Stimulated activated naive CD4-positive, alpha-beta T cell treated with Interleukin-2 at 50 U/mL for 16 hours (primary cell): ENCODE measurements around the gene MPG.
"Not testable (repeated sequence)": the region's sequence is repeated elsewhere in the genome, so short reads cannot be mapped to it uniquely, and the experiment has no call there.

ENCODE experiments used
- DNase-seq: peaks from one replicate; lab custom pipeline; 2025; lab: John Stamatoyannopoulos, UW

The MPG gene, protein sequence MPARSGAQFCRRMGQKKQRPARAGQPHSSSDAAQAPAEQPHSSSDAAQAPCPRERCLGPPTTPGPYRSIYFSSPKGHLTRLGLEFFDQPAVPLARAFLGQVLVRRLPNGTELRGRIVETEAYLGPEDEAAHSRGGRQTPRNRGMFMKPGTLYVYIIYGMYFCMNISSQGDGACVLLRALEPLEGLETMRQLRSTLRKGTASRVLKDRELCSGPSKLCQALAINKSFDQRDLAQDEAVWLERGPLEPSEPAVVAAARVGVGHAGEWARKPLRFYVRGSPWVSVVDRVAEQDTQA

DNA sequence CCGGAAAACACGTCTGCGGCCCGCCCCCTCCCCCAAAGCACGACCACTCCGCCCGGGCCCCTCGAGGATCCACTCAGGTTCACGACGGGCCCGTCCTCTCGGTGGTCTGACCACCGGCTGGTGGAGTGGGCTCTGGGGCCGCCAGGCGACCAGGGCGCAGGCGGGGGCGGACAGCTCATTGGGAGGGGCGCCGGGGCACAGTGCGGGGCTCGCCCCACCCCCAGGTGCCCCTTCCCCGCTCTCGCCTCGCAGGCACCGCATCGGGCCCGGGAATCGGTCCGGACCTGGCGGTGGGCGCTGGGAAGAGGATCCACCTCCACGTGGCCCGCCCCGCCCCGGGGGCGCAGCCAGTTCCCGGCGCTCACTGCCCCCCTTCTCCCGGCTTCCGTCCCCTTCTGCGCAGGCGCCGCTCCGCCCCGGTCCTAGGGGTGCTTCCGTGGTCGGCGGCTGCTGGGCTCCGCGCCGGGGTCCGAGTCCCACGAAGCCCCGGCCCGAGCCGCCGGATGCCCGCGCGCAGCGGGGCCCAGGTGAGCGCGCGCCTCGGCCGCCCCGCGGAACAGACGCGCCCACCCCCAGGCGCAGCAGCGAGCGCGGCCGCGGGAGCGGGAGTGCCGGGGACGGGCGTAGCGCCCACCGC is at the start of gene MPG:
TSS of gene MPG (plus strand) at position 419 of the 637 bp plus-strand sequence. CDS start at position 504, 85 bp downstream.
- DNase-seq: peak; percentile 74

DNA sequence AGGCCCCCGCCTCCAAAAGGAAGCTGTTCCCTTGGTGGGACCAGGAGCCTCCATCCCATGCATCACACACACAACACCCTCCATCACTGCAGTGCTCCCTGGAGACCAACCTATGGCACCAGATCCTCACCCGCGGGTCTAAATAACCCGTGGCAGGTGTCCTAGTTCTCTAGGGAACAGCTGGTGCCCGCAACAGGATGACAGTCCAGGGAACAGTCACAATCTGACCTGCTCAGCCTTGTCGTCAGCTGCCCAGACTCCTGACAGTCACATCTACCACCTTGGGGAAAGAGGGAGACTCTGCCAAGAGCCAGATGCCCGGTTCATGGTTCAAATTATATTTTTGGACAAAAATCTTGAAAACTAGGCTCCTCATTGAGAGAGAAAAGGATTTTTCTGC is 47.4 kb upstream of the MPG start:
- not testable (repeated sequence) for DNase-seq

DNA sequence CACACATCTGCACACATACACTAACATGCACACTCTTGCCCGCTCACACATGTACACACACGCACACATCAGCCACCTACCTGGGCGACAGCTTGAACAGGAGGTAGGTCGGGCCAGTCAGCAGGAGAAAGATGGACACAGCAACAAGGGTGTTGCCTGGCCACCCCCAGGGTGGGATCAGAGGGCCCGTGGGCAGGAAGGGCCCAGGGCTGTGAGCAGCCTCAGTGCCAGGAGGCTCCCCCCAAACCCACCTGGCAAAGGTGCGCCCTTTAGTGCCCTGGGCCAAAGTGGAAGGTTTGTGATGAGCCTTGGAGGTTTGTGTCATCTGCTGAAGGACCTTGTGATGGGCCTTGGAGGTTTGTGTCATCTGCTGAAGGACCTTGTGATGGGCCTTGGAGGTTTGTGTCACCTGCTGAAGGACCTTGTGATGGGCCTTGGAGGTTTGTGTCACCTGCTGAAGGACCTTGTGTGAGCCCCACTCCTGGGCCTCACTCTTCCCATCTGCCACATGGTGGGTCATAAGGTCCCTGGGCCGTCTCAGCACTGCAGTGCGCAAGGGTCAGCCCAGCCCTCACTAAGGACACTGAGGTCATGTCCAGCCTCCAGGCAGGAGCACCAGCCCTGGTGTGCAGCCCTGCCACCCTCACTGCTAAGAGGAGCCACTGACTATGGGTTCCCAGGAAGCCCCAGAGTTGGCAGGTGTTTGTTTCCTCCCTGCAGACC is 44.7 kb upstream of the MPG start:
- DNase-seq: not testable (repeated sequence)

DNA sequence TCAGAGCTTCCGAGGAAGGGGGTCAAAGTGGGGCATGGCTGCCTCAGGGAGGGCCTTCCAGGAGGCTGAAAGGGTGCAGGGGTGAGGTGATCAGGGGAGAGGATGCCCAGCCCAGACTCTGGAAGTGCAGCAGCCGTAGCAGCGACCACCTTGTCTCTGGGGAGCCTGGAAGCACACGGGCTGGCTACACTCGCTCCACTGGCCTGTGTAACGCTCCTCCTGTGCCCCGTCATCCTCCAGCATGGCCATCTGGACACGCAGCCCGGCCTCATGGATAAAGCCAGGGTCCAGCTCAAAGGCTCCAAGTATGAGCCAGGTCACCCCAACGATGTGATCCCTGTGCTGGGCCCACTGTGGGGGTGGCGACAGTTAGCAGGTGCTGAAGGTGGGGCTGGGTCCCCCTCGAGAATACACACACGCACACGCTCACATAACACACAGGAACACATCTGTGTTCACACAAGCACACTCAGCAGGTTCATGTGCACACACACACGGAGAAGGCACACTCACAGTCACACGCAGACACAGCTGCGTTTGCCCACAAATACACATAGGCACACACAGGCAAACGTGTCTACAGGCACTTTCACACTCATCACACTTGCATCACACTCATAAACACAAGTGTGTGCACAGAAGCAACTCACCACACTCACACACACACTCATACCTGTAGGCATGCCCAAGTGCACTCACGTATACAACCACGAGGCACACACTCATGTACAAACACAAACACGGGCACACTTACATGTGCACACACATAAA is 44.0 kb upstream of the MPG start:
- no peak for DNase-seq

DNA sequence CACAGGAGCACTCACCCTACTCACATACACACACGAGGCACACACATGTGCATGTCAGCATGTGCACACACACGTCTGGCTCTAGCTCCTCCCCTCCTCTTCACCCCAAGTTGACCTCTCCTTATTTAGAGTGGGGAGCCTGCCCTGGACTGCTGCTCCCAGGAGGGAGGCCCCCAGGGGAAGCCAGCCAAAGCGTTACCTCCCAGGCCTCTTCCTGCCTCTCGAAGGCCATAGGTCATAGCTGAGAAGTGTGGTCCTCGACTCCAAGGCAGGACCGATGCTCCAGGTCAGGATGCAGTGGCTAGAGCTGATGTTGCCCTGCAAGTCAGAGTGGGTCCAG is 43.4 kb upstream of the MPG start:
- no peak for DNase-seq

DNA sequence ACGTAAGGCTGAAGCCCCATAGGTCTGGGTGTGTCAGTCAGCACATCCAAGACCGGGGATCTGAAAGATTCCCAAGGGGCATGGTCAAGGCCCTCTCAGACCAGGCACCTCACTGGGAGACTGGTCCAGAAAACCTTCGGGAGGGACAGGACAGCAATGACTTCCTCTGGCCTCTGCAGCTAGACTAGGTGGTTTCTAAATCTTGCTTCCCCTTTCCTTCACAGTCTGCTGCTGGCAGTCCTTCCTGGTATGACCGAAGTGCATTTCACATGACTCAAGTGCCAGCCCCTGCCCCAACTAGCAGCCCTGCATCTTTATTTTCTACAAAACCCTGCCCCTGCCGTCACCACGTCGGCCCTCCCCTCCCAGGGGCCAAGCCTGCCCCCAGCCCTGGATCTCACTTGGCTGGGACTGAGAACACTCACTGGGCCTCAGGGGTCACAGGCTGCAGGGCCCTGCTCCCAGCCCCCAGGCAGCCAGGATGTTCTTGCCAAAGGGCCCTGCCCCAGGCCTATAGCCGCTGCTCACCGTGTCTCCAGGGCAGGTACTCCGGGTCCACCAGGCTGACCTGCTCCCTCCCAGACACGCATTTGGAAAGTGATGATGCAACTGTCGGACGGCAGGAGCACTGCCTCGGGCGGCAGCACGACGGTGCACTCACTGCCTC is 42.9 kb upstream of the MPG start:
- DNase-seq: no peak

DNA sequence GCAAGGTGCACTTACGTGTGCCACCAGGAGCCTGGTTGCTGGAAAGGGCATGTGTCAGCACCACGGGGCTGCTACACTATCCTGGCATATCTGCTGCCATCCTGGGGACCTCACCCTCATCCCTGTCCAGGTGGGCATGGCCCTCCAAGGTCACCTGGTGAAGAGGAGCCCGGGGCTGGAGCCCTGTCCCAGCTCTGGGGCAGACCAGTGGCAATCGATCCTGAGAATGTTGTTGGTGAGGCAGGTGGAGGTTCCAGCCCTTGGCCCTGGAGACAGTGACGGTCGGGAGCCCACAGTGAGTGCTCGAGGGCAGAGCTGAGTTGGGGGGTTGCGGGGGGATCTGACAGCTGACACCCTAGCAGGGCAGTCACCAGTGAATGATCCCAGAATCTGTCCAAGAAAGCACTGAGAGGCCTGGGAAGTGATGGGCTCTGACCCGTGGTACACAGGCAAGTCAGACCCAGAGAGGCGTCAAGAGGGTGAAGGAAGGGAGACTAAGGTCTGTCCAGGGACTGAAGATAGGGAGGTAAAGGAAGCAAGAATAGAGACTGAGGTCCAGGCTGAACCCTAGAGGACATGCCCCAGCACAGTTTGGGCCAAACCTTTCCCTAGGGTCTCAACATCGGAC is 42.2 kb upstream of the MPG start:
- DNase-seq: no peak

DNA sequence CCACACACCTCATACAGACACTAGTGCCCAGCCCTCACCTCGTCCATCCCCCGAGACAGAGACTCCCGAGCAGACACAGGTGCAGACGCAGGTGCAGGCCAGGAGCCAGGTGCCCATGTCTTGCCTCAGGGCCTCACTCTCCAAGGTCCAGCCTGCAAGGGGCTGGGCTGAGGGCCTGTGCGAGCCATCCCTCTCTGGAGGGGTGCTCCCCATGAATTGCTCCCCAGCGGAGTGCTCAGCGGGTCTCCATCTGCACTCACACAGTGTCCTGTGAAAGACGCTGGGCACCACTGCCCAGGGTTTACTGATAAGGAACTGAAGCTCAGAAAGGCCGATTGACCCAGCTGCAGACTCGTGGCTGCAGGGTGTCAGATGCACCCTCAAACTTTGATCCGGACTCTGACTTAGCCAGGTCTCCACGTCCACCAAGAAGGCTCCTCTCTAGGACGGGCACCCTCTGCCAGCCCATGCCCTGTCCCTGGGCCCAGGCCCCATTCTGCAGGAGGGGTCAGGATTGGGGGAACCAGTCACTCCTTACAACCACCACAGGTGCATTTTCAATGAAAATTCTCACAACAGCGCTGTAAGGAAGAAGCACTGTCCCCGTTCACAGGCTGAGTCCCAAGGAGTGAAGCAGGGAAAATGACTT is 41.6 kb upstream of the MPG start:
- DNase-seq: no peak

DNA sequence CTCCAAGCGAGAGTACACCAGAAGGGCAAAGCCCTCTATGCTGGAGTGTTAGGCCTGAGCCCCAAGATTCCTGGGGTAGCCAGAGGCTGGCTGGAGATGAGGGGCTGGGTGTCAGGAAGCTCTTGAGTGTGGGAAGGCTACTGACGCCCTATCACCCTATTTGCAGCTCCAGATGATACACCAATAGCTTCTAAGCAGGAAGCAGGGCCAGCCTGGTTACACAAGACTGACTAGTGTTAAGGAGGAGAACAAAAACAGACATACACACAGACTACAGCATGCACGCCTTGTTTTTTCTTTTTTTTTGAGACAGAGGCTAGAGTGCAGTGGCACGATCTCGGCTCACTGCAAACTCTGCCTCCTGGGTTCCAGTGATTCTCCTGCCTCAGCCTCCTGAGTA is 40.5 kb upstream of the MPG start:
- DNase-seq: no peak

DNA sequence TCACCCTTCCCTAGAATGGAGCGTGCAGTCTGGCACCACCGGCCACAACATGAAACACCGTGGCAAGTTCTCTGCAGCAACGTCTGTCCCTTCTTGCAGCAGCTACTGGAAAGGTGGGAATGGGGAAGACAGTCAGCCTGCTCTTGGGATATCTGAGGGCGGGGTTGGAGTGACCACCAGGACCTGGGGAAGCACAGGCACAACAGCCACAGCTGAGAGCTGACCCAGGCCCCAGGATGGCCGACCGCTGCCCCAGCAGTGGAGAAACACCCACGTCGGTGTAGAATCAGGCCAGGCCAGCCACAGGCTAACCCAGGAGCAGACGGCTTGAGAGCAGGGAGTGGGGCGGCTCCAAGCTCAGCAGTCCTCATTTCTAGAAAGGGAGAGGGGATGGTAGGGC is 39.8 kb upstream of the MPG start:
- DNase-seq: not testable (repeated sequence)

DNA sequence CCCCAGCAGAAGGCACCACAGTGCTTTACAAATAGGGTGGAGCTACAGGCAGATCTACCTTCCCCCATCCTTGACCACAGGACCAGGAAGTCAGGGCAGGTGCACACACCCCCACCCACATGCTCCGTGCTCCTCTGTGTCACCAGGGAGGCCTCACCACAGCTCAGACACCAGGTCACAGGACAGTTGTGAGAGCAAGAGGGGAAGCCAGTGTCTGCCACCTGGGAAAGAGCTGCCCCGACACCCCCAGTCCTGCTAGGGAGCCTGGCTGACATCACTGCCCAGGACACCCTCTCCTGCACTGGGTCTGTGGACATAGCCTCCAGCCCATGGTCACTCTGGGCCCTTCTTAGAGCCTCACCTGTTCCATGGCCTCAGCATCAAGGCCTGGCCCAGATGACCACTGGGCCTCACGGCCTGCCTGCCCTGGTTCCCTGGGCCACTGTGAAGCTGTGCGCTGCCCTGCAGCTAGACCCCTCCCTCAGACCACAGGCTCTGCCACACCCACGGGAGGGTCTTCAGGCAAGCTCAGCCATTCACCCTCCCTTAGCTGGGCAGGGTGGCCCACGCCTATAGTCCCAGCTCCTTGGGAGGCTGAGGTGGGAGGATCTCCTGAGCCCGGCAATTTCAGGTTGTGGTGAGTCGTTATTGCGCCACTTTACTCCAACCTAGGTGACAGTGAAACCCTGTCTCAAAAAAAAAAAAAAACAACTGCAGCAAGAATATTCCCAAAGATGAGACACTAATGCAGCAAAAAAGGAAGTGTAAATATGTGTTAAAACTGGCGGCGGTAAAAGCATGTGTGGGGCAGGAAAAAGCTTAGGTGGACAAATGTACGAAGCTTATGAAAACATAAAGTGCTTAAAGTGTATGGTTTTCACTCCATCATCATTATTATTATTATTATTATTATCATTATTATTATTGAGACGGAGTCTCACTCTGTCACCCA is 38.8 kb upstream of the MPG start:
- peak; percentile 51 for DNase-seq

DNA sequence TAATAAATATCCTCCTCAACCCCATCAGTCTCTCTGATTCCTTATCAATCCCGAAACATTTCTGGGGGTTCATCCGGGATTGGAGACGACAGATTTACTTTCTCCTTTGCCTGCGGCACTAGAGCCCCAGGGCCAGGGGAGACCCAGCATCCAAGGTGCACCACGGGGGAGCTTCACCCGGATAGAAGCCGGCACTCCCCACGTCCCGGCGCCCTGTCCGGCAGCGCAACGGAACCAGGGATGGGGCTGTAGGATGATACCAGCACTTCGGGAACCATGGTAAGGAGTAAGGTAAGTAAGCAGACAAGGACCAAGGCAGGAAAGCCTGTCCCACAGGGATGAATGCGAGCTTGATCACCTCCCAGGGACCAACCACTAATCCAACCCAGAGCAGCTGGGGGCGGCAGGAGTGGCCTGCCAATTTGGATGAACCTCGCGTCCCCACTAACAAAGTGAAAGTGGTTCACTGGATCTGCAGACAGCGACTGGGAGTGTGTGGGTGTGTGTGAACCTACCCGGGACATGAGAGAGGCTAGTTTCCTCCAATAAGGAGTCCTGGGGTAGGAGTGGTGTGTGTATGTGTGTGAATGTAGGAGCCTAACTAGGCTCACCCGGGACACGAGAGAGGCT is 36.5 kb upstream of the MPG start:
- DNase-seq: no peak

DNA sequence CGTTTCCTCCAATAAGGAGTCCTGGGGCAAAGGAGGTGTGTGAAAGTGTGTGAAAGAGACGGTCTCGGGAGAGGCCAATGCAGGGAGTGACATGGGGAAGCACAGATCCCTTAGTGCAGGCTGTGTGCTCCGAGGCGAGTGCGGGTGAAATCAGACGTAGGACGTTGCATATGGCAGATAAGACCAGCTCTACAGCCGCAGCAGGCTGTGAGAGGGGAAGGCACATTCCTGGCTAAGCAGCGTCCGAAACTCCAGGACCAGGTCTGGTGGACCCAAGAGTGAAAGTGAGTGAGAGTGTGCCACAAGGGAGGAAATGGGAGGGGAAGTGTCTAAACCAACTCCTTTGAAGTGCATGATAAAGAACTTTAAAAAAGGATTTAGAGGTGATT is 36.0 kb upstream of the MPG start:
- DNase-seq: no peak

DNA sequence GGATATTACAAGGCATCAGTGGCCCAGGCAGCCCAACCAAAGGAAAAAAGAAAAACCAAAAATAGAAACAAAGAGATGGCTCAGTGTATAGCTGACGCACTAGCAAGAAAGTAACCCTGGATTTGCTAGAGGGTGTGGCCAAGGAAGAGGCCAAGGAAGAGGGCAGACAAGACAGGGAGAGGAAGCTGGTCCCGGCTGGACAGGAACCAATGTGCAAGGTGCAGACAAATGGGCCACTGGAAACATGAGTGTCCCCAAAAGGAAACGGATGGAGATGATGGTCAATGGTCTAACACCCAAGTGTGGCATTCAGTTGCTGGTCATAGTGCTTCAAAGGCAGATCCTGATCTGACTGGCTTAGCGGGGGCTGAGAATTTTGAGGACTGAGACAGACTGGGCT is 35.3 kb upstream of the MPG start:
- no peak for DNase-seq

DNA sequence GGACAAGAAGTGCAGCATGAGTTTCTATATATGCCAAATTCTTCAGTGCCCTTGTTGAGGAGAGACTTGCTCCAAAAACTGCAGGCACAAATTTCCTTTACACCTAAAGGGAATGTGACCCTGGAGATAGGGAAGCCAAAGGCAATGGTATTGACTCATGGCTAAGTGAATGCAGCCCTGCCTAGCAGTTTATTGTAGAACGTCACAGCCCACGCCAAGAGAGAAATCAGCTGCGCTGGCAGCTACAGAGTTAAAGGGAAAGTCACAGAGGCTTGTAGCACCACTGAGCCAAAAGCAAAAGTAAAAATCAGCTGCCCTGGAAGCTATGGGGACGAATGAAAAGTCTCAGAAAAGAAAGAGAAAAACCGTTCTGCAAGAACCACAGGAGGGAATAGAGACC is 34.7 kb upstream of the MPG start:
- DNase-seq: no peak

DNA sequence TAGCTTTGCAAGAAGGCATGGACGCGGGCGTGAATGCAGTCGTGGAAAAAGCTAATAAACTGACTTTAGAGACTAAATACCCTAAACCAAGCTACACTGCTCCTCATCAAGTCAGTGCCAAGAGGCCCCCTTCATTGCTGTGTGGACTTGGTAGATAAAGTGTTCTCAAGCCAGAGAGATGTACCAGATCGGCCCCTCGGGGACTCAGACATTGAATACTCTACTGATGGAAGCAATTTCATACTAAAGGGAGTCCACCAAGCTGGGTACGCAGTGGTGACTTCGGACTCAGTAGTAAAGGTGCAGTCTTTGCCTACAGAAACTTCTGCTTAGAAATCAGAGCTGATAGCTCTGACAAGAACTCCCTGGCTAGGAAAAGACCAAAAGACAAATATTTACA is 33.4 kb upstream of the MPG start:
- no peak for DNase-seq

DNA sequence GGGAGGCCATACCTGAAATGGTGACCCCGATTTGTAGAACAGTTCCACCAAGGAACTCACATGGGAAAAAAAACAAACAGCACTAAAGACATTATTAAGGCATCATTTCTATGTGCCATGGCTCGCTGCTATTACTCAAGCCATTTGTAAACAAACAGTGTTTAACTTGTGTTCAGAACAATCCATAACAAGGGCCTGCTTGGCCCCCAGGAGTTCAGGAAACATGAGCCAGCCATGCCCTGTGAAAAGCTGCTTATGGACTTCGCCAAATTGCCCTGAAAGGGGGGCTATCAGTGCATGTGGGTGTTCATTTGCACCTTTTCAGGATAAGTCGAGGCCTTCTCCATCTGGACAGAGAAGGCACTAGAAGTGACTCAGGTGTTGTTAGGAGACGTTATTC is 32.6 kb upstream of the MPG start:
- no peak for DNase-seq

DNA sequence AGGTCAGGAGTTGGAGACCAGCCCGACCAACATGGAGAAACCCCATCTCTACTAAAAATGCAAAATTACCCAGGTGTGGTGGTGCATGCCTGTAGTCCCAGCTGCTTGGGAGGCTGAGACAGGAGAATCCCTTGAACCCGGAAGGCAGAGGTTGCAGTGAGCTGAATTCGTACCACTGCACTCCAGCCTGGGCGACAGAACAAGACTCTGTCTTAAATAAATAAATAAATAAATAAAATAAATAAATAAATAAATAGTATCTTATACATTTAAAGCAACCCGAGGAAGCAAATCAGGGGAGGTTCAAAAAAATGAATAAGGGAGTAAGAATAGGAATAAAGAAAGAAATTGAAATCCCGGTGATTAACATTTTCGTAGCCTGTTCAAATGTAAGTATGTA is 31.5 kb upstream of the MPG start:
- DNase-seq: not testable (repeated sequence)

DNA sequence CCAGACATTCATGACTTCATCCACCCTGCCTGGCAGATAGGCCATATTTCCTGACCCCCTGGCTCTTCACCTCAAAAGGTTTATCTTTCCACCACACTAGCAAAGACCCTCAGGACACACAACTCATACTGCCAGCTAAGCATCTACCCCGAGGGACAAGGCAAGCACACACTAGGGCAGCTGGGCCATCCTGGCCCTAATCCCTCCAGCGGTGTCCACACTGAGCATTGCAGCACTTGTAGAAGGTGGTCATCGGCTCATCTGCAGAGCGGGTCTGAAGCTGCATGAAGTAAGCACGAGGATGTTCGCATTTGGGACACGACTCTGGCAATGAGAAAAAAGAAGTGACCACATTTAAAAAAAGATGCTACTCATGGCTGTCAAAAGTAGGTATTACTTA is 30.8 kb upstream of the MPG start:
- no peak for DNase-seq
